HG03432 (cell line): Measurements from ENCODE around the gene PPP1R36.
"Not testable (repeated sequence)": the region's sequence is repeated elsewhere in the genome, so short reads cannot be mapped to it uniquely, and the experiment has no call there.

ENCODE experiments used
- ATAC-seq: cut with Tn5 transposase; IDR thresholded peaks from one replicate; pipeline ENCODE4 v1.9.1; 2021; ENCODE audit warnings: mild to moderate bottlenecking, moderate library complexity; ENCODE audit not compliant: unreplicated experiment

Gene PPP1R36

GRCh38 chr14:64563696-64564095, 13.9 kb downstream of the PPP1R36 start:
- no peak for ATAC-seq

GRCh38 chr14:64566651-64567122, 16.9 kb downstream of the PPP1R36 start:
- no peak for ATAC-seq

GRCh38 chr14:64569138-64569631, 19.4 kb downstream of the PPP1R36 start:
- no peak for ATAC-seq

- ATAC-seq: not testable (repeated sequence)
These were observed 19.9 kb downstream of the PPP1R36 start for GRCh38 chr14:64569646-64570045.

- no peak for ATAC-seq
These were observed 22.8 kb downstream of the PPP1R36 start for GRCh38 chr14:64572386-64573104.

- no peak for ATAC-seq
These were observed 23.3 kb downstream of the PPP1R36 start for GRCh38 chr14:64573109-64573508.

- no peak for ATAC-seq
These were observed 24.8 kb downstream of the PPP1R36 start for GRCh38 chr14:64574371-64575107.

GRCh38 chr14:64577211-64577610, 27.4 kb downstream of the PPP1R36 start:
- ATAC-seq: no peak

GRCh38 chr14:64580467-64580866, 30.7 kb downstream of the PPP1R36 start:
- ATAC-seq: no peak

GRCh38 chr14:64581363-64581762, 31.6 kb downstream of the PPP1R36 start:
- no peak for ATAC-seq

GRCh38 chr14:64581817-64582216, 32.1 kb downstream of the PPP1R36 start:
- ATAC-seq: no peak

GRCh38 chr14:64584190-64584589, 34.4 kb downstream of the PPP1R36 start:
- ATAC-seq: no peak

GRCh38 chr14:64591809-64592208, 42.0 kb downstream of the PPP1R36 start:
- ATAC-seq: no peak

GRCh38 chr14:64594438-64594837, 44.7 kb downstream of the PPP1R36 start:
- no peak for ATAC-seq

- ATAC-seq: peak; percentile 71
These were observed 48.6 kb downstream of the PPP1R36 start for GRCh38 chr14:64598404-64598803.

GRCh38 chr14:64601571-64601970, 51.8 kb downstream of the PPP1R36 start:
- no peak for ATAC-seq

- ATAC-seq: no peak
These were observed 53.1 kb downstream of the PPP1R36 start for GRCh38 chr14:64602826-64603225.

- no peak for ATAC-seq
These were observed 54.2 kb downstream of the PPP1R36 start for GRCh38 chr14:64604001-64604400.

GRCh38 chr14:64604881-64605280, 55.1 kb downstream of the PPP1R36 start:
- ATAC-seq: no peak

- ATAC-seq: no peak
These were observed 56.3 kb downstream of the PPP1R36 start for GRCh38 chr14:64605926-64606685.

GRCh38 chr14:64610049-64610746, 60.4 kb downstream of the PPP1R36 start:
- no peak for ATAC-seq
